Retinal pigment epithelial cell (primary cell): ENCODE measurements around the gene TXNL4A.
"Not testable (repeated sequence)": the region's sequence is repeated elsewhere in the genome, so short reads cannot be mapped to it uniquely, and the experiment has no call there.

Experiments
- DNase-seq: peaks from one replicate; pipeline ENCODE4 v3.0.0-alpha.2; 2010; ENCODE audit warnings: low read depth
- H3K4me3 ChIP-seq: 2 replicates; pipeline ENCODE4 v1.5.1; 2011; ENCODE audit warnings: mild to moderate bottlenecking, low read length, control low read depth, moderate library complexity
- CTCF ChIP-seq: conservative IDR thresholded peaks from 2 replicates; pipeline ENCODE4 v1.5.1; 2011; ENCODE audit warnings: low read depth, low read length, control low read depth, inconsistent platforms

TXNL4A gene

DNA sequence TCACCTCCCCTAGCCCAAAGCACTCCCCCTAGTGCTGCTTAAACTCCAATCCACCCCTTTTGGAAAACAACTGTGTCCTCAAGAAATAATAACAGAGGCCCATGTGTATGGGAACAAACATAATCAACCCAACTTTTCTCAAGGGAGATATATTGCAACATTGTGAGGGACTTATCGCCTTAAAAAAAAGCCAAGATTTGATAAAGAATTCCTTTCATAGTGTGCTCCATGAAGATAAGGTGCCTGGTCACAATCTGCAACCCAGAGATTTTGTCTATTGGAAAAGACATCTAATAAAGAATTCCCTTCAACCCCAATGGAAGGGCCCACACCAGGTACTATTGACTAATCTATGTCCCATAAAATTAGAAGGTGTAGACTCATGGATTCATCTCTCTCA, 41.3 kb upstream of the TXNL4A start:
- no peak overlapping the region for H3K4me3 ChIP-seq
- TF ChIP-seq CTCF: no peak
- no peak for DNase-seq

- DNase-seq: not testable (repeated sequence)
Measured at GRCh38 chr18:80027719-80028118, 39.4 kb upstream of the TXNL4A start.

DNA sequence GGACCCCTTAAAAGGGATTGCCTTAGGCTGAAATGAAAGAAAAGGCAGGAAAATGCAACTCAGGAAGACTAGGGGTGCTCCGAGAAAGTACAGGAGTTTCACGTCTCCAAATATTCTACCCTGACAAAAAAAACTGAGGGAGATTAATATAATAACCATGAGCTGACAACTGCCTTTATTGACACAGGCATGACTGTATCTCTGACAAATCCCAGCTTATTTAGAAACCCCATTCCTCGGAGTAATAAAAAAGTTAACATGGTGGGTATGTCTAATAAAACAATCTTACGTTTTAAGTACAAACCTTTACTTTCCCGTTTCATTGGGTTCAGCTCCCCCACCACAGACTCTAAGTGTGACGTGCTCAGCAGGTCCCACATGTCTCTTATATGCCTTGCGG, 38.0 kb upstream of the TXNL4A start:
- no peak for DNase-seq
- H3K4me3 ChIP-seq: no peak overlapping the region
- no peak for TF ChIP-seq CTCF

More at GRCh38 chr18:80027719-80028118, 39.4 kb upstream of the TXNL4A start:
- H3K4me3 ChIP-seq: not testable (repeated sequence)

DNA sequence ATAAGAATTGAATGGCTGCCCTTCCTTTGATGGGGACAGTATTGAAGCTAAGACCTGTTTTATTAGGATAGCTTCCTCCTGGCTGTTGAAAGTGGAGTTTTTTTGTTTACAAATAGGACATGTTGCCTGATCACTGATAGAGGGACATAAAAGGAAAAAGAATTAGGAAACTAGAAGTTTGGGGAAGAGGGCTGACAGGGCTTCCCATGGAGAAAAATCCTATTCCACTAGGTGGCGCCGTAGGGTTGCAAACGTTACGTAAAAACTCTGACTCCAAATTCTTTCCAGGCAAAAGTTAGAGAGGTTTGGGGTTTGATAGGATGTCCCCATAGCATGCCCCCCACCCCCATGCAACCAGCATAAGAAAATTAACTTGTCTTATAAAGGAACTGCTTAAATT, 34.8 kb upstream of the TXNL4A start:
- no peak for DNase-seq
- peak; percentile 45 for TF ChIP-seq CTCF
- H3K4me3 ChIP-seq: no peak overlapping the region

GRCh38 chr18:80022613-80023012, 34.2 kb upstream of the TXNL4A start:
- H3K4me3 ChIP-seq: no peak overlapping the region
- no peak for DNase-seq
- no peak for TF ChIP-seq CTCF

GRCh38 chr18:80012714-80013113, 24.4 kb upstream of the TXNL4A start:
- H3K4me3 ChIP-seq: no peak overlapping the region
- no peak for TF ChIP-seq CTCF
- no peak for DNase-seq

DNA sequence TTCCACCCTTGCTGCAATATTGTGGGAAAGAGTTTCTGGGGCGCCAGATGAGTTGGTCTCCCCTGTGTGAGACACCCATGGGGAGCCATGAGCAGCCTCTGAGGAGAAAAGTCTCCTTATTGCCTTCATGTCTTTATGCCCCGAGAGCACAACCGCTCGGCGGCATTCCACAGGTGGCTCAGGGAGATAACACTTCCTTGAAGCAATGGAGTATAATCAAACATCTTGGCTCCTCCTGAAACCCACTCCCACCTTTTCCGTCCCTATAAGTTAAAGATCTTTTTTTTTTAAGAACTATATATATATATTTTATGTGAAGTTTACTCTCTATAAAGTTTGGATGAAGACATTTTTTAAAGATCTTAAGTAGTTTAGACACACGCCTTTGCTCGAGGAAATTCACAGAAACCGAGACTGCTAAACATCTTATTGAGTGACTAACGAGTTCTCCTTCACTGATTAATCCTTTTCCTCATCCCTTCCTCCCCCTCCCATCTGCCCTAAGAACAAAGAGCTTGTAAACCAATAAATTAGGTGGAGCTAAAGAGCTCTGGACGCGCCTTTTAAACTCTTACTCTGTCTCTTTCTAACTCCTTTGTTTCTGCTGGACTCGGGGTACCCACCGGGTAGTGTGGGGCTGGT, 23.3 kb upstream of the TXNL4A start:
- DNase-seq, H3K4me3 ChIP-seq: not testable (repeated sequence)

- TF ChIP-seq CTCF: no peak
- H3K4me3 ChIP-seq: no peak overlapping the region
- DNase-seq: no peak
Measured at GRCh38 chr18:80010551-80010906, 22.2 kb upstream of the TXNL4A start.
